Ishikawa (cell line): ENCODE results near the gene KLF13.

Experiments used
- CEBPB ChIP-seq: IDR thresholded peaks from 2 replicates; pipeline ENCODE4 v1.6.1; 2012
- CREB1 ChIP-seq: IDR thresholded peaks from 2 replicates; pipeline ENCODE4 v1.6.1; 2012; ENCODE audit warnings: low read depth
- EGR1 ChIP-seq: IDR thresholded peaks from 2 replicates; pipeline ENCODE4 v1.6.1; 2012
- EP300 ChIP-seq: IDR thresholded peaks from 2 replicates; pipeline ENCODE4 v1.6.1; 2012; ENCODE audit warnings: borderline replicate concordance
- FOXM1 ChIP-seq: IDR thresholded peaks from 2 replicates; pipeline ENCODE4 v1.6.1; 2012; ENCODE audit warnings: low read depth, borderline replicate concordance
- MAX ChIP-seq: IDR thresholded peaks from 2 replicates; pipeline ENCODE4 v1.6.1; 2012
- NFIC ChIP-seq: IDR thresholded peaks from 2 replicates; pipeline ENCODE4 v1.6.1; 2012
- RAD21 ChIP-seq: IDR thresholded peaks from 2 replicates; pipeline ENCODE4 v1.6.1; 2012; ENCODE audit warnings: low read depth
- REST ChIP-seq: IDR thresholded peaks from 2 replicates; pipeline ENCODE4 v1.6.1; 2012; ENCODE audit warnings: low read depth, mild to moderate bottlenecking
- TAF1 ChIP-seq: IDR thresholded peaks from 2 replicates; pipeline ENCODE4 v1.6.1; 2012; ENCODE audit warnings: low read depth, mild to moderate bottlenecking
- TCF12 ChIP-seq: IDR thresholded peaks from 2 replicates; pipeline ENCODE4 v1.6.1; 2012; ENCODE audit warnings: low read depth
- TEAD4 ChIP-seq: IDR thresholded peaks from 2 replicates; pipeline ENCODE4 v1.6.1; 2012
- USF1 ChIP-seq: IDR thresholded peaks from 2 replicates; pipeline ENCODE4 v1.6.1; 2012
- YY1 ChIP-seq: IDR thresholded peaks from 2 replicates; pipeline ENCODE4 v1.6.1; 2012; ENCODE audit warnings: low read depth
- ZBTB7A ChIP-seq: IDR thresholded peaks from 2 replicates; pipeline ENCODE4 v1.6.1; 2012; ENCODE audit warnings: low read depth

KLF13 gene

GRCh38 chr15:31324806-31325594, 1.6 kb upstream of the KLF13 start:
- no peak for TF ChIP-seq REST
- no peak for TF ChIP-seq TAF1
- no peak for TF ChIP-seq ZBTB7A
- no peak for TF ChIP-seq FOXM1
- no peak for TF ChIP-seq TEAD4
- no peak for TF ChIP-seq EP300
- TF ChIP-seq CEBPB, result no peak
- no peak for TF ChIP-seq EGR1
- TF ChIP-seq TCF12, result no peak
- no peak for TF ChIP-seq CREB1
- TF ChIP-seq RAD21, result no peak
- TF ChIP-seq USF1, result no peak
- no peak for TF ChIP-seq YY1

- TF ChIP-seq YY1 (no peak), MAX (no peak), TCF12 (no peak; the same call in 1 of the 2 replicates), CEBPB (no peak), ZBTB7A (peak; percentile 75), RAD21 (no peak), CREB1 (no peak), EGR1 (no peak), EP300 (no peak), USF1 (no peak), NFIC (peak; percentile 11; the same call in 1 of the 2 replicates)
Measured at GRCh38 chr15:31325595-31326155, 960 bp upstream of the KLF13 start.

- TF ChIP-seq EGR1 (peak; percentile 25; the same call in 1 of the 2 replicates), ZBTB7A (no peak; the same call in 1 of the 2 replicates)
Measured at GRCh38 chr15:31326875-31327668, 437 bp downstream of the KLF13 start.

- 0 out of 2 replicates have a peak, but pooled peaks have one; percentile 11 for TF ChIP-seq TEAD4
- no peak for TF ChIP-seq TAF1
- TF ChIP-seq RAD21, result no peak; the same call in 1 of the 2 replicates
- no peak for TF ChIP-seq ZBTB7A
- peak; percentile 95 for TF ChIP-seq MAX
- no peak for TF ChIP-seq YY1
- TF ChIP-seq EGR1, result peak; percentile 93
- TF ChIP-seq CREB1, result no peak
- no peak for TF ChIP-seq REST
- TF ChIP-seq FOXM1, result no peak
- TF ChIP-seq TCF12, result peak; percentile 43
- no peak for TF ChIP-seq CEBPB
- no peak for TF ChIP-seq NFIC
- TF ChIP-seq USF1, result peak; percentile 5; the same call in 1 of the 2 replicates
- TF ChIP-seq EP300, result peak; percentile 11; the same call in 1 of the 2 replicates
Measured at GRCh38 chr15:31327669-31328427, 1.2 kb downstream of the KLF13 start.
